Neutrophil (primary cell): ENCODE results near the gene KIAA0825.

Source experiments
- H3K27ac ChIP-seq: fragments of 200-600 bp; sonication (generic); 2 replicates; pipeline ENCODE4 v1.5.1; 2016; ENCODE audit warnings: mild to moderate bottlenecking, moderate library complexity
- H3K27me3 ChIP-seq: fragments of 200-600 bp; sonication (generic); 2 replicates; pipeline ENCODE4 v1.6.0; 2016; ENCODE audit warnings: mild to moderate bottlenecking
- H3K36me3 ChIP-seq: fragments of 200-600 bp; sonication (generic); 2 replicates; pipeline ENCODE4 v1.5.1; 2017
- H3K4me1 ChIP-seq, 2 experiments: fragments of 200-600 bp in 1 of 2; sonication (generic) in 1 of 2; 1 replicate in 1 of 2; 2 replicates in 1 of 2; pipeline versions ENCODE4 v1.5.1 to v1.6.1; 2013 to 2016; ENCODE audit warnings: low read depth in 1 of 2, low read length in 1 of 2, mild to moderate bottlenecking in 1 of 2, moderate library complexity in 1 of 2; ENCODE audit not compliant: control insufficient read depth in 1 of 2, insufficient read depth in 1 of 2
- H3K4me3 ChIP-seq, 2 experiments: fragments of 200-600 bp in 1 of 2; sonication (generic) in 1 of 2; 1 replicate in 1 of 2; 2 replicates in 1 of 2; pipeline ENCODE4 v1.5.1; 2013 to 2016; ENCODE audit warnings: low read depth in 1 of 2, low read length in 1 of 2, mild to moderate bottlenecking in 1 of 2, moderate library complexity in 1 of 2
- H3K9me3 ChIP-seq: fragments of 200-600 bp; sonication (generic); 2 replicates; pipeline ENCODE4 v1.5.1; 2016
- TF ChIP-seq, protein P1 (sequence below): fragments of 200-600 bp; sonication (generic); IDR thresholded peaks from 2 replicates; pipeline ENCODE4 v1.5.1; 2016; ENCODE audit warnings: antibody characterized with exemption

The KIAA0825 gene

GRCh38 chr5:94442991-94443390, 175.4 kb downstream of the KIAA0825 start:
- TF ChIP-seq, protein P1, sequence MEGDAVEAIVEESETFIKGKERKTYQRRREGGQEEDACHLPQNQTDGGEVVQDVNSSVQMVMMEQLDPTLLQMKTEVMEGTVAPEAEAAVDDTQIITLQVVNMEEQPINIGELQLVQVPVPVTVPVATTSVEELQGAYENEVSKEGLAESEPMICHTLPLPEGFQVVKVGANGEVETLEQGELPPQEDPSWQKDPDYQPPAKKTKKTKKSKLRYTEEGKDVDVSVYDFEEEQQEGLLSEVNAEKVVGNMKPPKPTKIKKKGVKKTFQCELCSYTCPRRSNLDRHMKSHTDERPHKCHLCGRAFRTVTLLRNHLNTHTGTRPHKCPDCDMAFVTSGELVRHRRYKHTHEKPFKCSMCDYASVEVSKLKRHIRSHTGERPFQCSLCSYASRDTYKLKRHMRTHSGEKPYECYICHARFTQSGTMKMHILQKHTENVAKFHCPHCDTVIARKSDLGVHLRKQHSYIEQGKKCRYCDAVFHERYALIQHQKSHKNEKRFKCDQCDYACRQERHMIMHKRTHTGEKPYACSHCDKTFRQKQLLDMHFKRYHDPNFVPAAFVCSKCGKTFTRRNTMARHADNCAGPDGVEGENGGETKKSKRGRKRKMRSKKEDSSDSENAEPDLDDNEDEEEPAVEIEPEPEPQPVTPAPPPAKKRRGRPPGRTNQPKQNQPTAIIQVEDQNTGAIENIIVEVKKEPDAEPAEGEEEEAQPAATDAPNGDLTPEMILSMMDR, result no peak
- H3K4me3 ChIP-seq, result no peak overlapping the region
- no peaks in the 10 kb centered on the region for H3K4me1 ChIP-seq
- no peaks in the 10 kb centered on the region for H3K27me3 ChIP-seq
- H3K36me3 ChIP-seq, result no peaks in the 10 kb centered on the region
- no peaks in the 10 kb centered on the region for H3K9me3 ChIP-seq
- H3K27ac ChIP-seq, result no peak overlapping the region

GRCh38 chr5:94442076-94442475, 176.3 kb downstream of the KIAA0825 start:
- Histone ChIP-seq H3K27me3 (no peaks in the 10 kb centered on the region), H3K36me3 (no peaks in the 10 kb centered on the region), H3K27ac (no peak overlapping the region), H3K4me3 (no peak overlapping the region), H3K9me3 (no peaks in the 10 kb centered on the region), H3K4me1 (no peaks in the 10 kb centered on the region)
- TF ChIP-seq, protein P1, result no peak

DNA sequence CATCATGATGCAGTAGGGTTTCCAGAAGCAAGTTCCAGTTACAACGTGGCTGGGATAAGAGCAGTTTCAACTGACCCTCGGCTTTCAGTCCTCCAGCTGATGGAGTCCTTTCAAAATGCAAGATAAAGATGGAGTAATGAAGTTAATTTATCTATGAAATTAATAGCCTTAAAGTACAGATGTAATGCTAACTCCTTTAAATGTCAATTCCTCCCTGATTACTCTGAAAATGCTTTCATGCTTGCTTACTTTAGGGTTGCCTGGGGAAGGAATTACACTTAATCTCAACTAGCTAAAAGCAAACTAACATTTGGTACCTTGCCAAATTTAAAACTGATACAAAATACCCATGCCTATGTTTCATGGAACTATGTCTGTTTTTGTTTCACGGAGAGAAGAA, 178.4 kb downstream of the KIAA0825 start:
- Histone ChIP-seq H3K9me3 (no peaks in the 10 kb centered on the region), H3K27me3 (no peaks in the 10 kb centered on the region), H3K27ac (no peak overlapping the region), H3K36me3 (no peaks in the 10 kb centered on the region), H3K4me3 (no peak overlapping the region), H3K4me1 (peaks cover 0 to 1% of the 10 kb centered on the region in 2 experiments)
- TF ChIP-seq, protein P1, result no peak

DNA sequence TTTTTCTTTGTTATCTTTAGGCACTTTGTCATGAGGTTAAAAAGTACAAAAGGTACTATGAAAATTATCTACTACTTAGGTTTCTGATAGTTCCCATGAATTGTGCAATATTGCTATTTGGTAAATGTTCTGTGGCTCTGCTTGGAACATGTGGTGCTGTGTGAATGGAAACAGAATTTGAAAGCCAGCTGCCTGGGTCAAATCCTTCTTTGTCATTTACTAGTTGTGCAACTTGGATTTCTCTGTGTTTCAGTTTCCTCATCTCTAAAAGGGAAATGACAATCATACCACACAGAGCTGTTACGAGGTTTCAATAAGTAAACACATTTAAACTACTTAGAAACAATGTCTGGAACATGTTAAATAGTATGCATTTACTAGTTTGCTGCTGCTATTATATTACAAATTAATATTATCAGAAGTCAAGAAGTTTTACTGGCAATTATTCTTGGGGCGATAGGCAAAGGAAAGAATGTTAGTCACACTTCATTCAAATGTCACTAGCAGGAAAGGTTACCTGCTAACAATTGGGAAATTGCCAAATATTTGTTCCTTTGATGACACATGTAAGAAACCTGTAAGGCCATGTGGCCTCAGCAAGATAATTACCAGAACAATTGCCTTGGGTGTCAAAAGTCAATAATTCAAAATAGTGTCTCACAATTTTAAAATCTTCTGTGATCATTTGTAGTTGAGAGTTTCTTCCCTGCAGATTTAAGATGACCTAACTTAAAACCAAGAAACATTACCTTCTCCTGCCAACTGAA, 184.8 kb downstream of the KIAA0825 start:
- Histone ChIP-seq H3K27ac (peak overlapping the region; percentile 87), H3K4me1 (peaks cover 32 to 36% of the 10 kb centered on the region in 2 experiments), H3K36me3 (no peaks in the 10 kb centered on the region), H3K9me3 (no peaks in the 10 kb centered on the region), H3K27me3 (no peaks in the 10 kb centered on the region), H3K4me3 (peak overlapping the region; percentile 47 to 53)
- TF ChIP-seq, protein P1, result no peak

DNA sequence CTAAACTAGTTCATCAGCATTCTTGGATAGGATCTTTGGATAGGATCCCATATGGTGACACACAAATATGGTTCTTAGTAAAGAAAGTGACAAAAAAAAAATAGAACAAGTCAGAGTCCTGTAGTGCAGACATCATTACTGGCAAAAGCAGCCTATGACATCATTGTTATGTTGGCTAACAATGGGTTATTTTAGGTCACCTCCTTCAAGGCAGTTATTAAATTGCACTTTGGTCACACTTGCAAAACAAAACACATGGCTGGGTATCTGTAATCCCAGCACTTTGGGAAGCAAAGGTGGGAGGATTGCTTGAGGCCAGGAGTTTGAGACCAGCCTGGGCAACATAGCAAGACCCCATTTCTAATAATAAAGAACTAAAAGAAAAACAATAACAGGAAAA, 185.9 kb downstream of the KIAA0825 start:
- Histone ChIP-seq H3K4me3 (no peak overlapping the region), H3K27ac (peak overlapping the region; percentile 87), H3K9me3 (no peaks in the 10 kb centered on the region), H3K27me3 (no peaks in the 10 kb centered on the region), H3K36me3 (no peaks in the 10 kb centered on the region), H3K4me1 (peaks cover 32 to 36% of the 10 kb centered on the region in 2 experiments)
- TF ChIP-seq, protein P1, result no peak
